Measurements from ENCODE around the gene TMEM132C.

DNA sequence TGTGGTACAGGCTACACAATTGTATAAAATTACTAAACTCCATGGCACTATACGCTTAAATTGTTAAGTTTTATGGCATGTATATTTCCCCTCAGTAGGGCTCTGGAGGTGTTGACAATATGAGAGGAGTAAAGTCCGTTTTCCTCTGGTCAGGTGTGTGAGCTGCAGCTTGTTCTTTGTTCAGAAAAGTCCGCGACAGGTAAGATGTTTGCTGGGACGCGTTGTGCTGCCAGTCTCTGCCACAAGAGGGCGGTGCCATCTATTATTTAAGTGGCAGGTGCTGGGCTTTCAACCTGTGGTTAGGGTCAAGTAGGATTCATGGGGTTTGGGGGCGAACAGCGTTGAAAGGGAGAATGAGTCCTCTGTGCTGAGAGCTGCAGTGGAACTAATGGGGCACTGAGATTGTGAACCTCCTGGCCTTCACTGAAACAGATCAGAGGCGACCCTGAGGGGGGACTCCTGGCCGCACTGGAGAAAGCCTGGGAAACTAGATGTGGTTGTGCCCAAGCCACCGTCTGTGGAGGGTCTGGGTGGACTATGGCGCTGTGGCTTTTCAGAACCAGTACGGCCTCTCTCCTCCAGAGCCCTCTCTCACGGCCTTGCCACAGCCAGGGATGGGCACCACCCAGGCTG lies 377.8 kb downstream of the TMEM132C start:
- TF ChIP-seq, protein P1, sequence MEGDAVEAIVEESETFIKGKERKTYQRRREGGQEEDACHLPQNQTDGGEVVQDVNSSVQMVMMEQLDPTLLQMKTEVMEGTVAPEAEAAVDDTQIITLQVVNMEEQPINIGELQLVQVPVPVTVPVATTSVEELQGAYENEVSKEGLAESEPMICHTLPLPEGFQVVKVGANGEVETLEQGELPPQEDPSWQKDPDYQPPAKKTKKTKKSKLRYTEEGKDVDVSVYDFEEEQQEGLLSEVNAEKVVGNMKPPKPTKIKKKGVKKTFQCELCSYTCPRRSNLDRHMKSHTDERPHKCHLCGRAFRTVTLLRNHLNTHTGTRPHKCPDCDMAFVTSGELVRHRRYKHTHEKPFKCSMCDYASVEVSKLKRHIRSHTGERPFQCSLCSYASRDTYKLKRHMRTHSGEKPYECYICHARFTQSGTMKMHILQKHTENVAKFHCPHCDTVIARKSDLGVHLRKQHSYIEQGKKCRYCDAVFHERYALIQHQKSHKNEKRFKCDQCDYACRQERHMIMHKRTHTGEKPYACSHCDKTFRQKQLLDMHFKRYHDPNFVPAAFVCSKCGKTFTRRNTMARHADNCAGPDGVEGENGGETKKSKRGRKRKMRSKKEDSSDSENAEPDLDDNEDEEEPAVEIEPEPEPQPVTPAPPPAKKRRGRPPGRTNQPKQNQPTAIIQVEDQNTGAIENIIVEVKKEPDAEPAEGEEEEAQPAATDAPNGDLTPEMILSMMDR (IDR thresholded peaks at IDR 0.05; ENCODE audit: low read depth, low read length, poor library complexity, severe bottlenecking), result peak; percentile 93
- TF ChIP-seq EZH2phosphoT487 (IDR thresholded peaks at IDR 0.05; ENCODE audit: borderline replicate concordance, low read length), result no peak

Data from DOHH2 (cell line).